A673 (cell line): ENCODE data around the gene HID1.

Experiments used
- EZH2 ChIP-seq: fragments of 200-600 bp; sonication (generic); IDR thresholded peaks from 2 replicates; pipeline ENCODE4 v1.6.1; 2017; ENCODE audit warnings: borderline replicate concordance, low read depth, mild to moderate bottlenecking, mixed read lengths, antibody characterized with exemption, low read length; ENCODE audit not compliant: poor library complexity, severe bottlenecking
- TF ChIP-seq, protein P1 (sequence below): fragments of 300-800, 200-600 bp; sonication (generic); conservative IDR thresholded peaks from 2 replicates; pipeline ENCODE4 v1.5.1; 2017; ENCODE audit warnings: low read depth, mild to moderate bottlenecking, antibody characterized with exemption, low read length, moderate library complexity, mixed read lengths

DNA sequence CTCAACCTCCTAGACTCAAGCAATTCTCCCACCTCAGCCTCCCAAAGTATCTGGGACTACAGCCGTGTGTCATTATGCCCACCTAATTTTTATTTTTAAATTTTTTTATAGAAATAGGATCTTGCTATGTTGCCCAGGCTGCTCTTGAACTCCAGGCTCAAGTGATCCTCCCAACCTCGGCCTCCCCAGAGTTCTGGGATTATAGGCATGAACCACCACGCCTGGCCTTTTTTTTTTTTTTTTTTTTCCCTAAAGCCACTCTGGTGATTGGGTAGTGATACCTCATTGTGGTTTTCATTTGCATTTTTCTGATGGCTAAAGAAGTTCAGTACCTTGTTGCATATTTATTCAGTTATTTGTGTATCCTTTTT lies 13.6 kb upstream of the HID1 start:
- TF ChIP-seq, protein P1, sequence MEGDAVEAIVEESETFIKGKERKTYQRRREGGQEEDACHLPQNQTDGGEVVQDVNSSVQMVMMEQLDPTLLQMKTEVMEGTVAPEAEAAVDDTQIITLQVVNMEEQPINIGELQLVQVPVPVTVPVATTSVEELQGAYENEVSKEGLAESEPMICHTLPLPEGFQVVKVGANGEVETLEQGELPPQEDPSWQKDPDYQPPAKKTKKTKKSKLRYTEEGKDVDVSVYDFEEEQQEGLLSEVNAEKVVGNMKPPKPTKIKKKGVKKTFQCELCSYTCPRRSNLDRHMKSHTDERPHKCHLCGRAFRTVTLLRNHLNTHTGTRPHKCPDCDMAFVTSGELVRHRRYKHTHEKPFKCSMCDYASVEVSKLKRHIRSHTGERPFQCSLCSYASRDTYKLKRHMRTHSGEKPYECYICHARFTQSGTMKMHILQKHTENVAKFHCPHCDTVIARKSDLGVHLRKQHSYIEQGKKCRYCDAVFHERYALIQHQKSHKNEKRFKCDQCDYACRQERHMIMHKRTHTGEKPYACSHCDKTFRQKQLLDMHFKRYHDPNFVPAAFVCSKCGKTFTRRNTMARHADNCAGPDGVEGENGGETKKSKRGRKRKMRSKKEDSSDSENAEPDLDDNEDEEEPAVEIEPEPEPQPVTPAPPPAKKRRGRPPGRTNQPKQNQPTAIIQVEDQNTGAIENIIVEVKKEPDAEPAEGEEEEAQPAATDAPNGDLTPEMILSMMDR, result no peak
- no peak for TF ChIP-seq EZH2
